HG03039 (cell line): ENCODE results near the gene GRAP2.
A peak's percentile ranks its signal among the peaks of the same experiment; 100 is the strongest.

Experiments
- ATAC-seq: cut with Tn5 transposase; IDR thresholded peaks from one replicate; pipeline ENCODE4 v1.9.1; 2021; ENCODE audit warnings: mild to moderate bottlenecking, moderate library complexity; ENCODE audit not compliant: unreplicated experiment

The GRAP2 gene

DNA sequence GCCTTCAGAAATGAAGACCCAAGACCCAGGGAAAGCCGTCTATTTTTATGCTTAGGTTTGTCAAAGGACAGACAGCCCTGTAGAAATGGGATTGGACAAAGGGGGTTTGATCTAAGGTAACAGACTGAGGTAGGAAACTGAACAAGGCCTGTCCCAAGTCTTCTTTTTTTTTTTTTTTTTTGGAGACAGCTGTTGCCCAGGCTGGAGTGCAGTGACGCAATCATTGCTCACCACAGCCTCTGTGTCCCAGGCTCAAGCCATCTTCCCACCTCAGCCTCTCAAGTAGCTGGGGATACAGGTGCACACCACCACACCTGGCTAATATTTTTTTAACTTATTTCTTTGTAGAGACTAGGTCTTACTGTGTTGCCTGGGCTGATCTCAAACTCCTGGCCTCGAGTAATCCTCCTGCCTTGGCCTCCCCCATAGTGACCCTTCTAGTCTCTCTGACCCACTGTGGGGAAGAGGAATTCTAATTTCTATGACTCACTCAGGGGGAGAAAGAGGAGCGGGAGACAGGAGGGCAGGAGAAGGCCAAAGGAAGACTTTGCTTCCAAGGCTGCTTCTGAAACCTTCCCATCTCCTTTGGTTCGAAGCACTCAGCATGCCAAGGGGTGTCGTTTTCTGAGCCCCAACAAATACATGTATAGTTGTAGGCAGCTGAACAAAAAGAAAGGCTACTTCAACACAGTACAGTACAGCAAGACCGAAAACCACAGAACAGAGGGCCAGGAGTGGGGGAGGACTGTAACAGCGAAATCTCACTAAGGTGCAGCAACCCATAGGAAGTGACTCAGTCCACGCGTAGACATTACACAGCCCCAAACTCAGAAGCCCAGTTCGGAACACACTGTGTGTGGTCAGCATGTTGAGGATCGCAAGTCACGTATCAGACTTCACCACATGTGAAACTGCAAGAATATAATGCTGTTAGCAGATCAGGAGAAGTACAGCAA lies 60.2 kb downstream of the GRAP2 start:
- peak; percentile 62 for ATAC-seq

DNA sequence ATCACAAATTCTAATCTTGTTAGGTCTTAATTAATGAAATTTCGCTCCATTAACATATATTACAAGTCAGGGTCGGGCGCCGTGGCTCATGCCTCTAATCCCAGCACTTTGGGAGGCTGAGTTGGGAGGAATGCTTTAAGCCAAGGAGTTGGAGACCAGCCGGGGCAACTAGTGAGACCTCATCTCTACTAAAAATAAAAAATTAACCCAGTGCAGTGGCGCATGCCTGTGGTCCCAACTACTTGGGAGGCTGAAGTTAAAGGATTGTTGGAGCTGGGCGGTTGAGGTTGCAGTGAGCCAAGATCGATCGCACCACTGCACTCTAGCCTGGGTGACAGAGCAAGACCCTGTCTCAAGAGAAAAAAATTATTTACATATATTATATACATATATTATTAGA lies 61.2 kb downstream of the GRAP2 start:
- ATAC-seq, result no peak

DNA sequence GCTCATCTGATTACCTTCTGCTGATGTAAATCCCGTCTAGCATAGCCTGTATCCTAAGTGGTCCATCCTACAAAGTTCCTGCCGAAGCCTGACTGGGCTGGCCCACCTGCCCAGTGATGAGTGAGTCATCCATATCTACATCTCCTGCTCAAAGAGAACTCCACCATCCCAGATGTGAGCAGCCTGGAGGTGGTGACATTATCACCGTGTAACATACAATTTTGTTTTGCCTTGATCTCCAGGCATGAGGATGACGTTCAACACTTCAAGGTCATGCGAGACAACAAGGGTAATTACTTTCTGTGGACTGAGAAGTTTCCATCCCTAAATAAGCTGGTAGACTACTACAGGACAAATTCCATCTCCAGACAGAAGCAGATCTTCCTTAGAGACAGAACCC lies 64.9 kb downstream of the GRAP2 start:
- ATAC-seq, result no peak

DNA sequence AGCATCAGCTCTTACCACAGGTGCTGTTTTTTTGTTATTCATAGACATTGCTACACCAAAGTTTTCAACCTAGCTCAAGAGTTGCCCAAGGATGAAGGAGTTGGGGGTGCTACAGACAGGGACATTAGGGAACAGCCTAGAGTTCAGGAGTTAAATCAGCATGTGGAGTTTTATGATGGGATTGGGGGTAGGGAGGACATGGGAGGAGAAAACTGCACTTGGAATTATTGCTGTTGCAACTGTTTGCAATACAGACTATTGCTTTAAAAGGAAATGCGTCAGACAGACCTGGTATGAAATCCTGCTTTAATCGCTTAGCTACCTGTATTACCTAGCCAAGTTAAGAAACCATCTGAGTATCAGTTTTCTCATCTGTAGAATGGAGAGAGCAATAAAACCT lies 65.6 kb downstream of the GRAP2 start:
- no peak for ATAC-seq

DNA sequence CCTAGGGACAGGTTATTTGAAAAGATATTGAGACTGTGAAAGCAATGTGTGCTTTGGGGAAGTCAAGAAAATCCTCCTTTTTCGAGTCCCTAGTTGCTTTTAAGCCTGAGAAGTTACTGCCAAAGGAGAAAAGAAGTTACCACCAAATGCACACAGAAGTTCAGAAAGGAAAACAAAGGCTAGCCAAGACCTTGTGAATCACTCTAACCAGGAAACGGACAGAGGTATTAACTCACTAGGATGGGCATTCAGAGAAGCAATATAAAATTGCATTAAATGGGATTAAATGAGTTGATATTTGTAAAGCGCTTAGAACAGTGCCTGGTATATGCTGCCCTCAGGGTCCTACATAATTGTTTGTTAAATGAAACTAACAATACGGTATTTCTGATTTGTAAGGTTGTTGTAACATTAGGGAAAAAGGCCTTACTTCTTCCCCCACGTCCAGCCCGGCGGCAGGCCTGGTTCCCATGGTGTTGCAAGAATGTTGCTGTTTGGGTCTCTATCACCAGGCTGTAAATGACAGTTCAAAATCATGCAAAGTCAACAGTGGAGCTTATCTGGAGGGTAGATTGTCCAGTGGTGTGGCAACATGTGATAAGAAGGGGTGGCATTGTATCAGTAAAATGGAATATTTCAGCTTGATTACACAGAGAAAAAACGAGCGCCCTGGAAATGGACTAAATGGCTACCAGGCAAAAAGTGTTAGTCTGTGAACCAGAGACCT lies 66.4 kb downstream of the GRAP2 start:
- ATAC-seq, result no peak

DNA sequence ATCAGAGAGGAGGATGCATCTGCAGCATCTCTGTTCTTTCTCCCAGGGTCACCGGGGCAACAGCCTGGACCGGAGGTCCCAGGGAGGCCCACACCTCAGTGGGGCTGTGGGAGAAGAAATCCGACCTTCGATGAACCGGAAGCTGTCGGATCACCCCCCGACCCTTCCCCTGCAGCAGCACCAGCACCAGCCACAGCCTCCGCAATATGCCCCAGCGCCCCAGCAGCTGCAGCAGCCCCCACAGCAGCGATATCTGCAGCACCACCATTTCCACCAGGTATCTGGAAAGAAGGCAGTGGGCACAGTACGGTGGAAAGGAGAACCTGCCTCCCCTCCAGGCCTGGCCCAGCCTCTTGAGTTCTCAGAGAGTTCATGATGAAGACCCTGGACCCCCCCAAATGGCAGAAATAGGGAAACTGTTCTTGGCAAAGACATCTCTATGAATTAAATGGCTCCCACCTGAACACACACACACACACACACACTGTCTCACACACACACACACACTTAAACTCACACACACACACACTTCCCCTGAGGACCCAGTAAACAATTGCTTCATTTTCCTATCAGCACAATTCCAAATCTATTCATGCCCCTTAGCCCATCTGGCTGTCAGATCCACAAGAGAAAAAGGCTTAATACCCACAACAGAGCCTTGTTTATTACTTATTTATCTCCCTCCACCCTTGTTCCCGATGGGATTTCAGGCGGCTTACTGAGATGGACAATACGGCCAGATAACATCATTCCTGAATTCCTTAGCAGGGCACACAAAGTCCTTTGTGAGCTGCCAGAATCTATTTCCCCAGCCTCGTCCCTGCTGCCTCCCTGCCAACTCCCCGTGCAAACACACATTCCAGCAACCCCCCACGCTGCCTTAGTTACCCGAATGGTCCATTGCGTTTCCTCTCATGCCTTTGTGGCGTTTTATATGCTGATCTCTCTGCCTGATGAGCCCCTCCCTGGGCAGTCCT lies 67.4 kb downstream of the GRAP2 start:
- no peak for ATAC-seq

DNA sequence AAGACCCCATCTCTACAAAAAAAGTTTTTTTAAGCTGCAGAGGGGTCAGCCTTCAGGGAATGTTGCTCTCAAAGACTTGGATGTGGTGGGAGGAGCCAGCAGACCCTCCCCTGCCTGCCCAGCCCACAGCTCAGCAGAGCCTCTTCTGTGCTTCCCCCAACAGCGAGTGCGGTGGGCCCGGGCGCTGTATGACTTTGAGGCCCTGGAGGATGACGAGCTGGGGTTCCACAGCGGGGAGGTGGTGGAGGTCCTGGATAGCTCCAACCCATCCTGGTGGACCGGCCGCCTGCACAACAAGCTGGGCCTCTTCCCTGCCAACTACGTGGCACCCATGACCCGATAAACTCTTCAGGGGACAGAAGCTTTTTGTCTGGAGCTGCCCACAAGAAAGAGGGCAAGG lies 69.9 kb downstream of the GRAP2 start:
- ATAC-seq, result no peak

DNA sequence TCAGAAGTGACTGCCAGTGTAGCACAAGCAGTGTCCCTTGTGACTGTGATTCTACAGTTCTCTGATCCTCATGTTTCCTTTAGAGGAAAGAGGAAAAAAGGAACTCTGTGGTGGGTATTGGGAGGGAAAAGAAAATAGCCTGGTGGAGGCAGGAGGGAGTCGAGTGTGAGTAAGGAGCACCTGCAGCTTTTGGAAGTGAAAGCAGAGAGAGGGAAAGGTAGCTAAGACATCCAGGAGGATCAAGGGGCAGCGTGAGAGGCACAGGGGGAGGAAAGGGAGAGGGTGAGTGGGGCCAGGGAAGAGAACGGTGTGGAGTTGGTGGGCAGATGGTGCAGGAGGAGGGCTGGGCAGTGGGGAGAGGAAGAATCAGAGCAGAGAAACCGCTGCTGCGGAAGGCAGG lies 71.8 kb downstream of the GRAP2 start:
- no peak for ATAC-seq

DNA sequence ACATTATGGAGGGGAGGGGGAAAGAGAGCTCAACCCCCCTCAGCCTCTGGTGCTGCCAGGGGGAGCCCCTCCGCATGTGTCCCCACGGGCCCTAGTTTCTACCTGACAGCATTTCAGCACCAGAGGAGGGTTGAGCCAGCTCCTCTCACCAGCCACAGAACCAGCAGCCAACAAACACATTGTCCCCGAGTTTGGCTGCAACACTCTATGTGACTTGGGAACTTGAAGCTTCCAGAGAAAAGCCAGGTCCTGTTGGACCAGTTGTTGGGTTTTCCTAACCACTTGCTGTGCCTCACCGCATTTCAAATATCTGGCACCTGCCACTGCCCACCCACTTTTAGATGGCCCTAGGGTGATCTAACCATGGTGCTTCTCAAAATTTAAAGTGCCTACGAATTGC lies 72.8 kb downstream of the GRAP2 start:
- ATAC-seq, result no peak

DNA sequence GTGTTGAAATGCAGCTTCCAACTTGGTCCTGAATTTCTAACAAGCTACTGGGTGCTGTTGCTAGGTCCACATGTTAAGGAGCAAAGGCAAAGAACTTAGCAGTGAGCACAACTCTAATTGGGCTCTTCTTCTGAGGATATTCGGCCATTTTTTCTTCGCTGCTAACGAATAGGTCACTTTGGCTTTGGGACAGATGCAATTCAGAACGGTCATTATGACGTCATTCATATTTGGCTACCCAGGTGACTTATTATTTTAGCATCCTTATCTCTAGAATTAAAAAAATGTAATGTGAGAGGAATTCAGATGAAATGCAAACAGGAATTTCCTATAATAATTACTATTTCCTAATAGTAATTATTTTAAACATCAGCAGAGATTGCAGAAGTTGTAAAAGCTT lies 73.2 kb downstream of the GRAP2 start:
- ATAC-seq, result no peak

DNA sequence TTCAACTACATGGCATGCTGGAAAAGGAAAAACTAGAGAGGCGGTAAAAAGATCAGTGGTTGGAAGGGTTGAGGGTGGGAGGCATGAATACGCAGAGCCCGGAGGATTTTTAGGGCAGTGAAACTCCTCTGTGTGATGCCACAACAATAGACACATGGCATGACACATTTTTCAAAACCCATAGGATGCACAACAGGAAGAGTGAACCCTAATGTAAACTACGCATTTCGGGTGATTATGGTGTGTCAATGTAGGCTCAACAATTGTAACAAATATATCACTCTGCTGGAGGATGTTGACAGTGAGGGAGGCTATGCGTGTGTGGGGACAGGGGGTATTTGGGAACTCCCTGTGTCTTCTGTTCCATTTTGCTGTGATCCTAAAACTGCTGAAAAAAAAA lies 78.2 kb downstream of the GRAP2 start:
- ATAC-seq, result no peak

DNA sequence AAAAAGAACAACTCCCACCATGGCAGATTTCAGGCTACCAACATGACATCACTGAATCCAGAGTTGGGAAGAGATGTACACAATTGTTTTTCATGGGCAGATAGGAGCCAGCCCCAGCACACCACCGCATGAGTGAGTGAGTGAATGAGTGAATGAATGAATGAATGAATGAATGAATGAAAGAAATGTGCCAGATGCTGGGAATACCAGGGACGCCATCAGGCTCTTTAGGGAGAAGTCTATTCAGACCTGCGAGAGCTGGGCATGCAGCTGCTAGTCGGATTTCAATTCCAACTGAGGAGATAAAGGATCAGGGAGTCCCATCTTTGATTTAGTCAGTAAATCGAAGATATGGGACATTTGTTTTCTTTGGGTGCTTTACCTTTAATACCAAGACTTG lies 78.6 kb downstream of the GRAP2 start:
- ATAC-seq, result no peak

DNA sequence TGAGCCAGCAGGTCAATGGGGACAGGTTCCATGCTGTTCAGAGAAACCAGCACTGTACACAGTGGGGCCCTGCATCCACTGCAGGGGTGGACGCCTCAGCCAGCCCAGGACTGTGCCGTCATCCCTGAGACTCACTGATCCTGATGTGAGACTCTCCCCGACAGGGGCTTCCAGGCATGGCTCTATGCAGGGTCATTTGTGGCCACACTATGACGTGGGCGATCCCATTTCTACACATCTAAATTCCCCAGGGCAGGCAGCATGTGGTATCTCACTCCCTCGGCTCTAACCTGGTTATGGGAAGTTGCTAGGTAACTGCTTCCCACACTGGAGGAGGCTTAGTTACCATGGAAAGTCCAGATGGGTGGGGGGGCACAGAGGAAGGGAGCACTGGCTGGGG lies 79.7 kb downstream of the GRAP2 start:
- no peak for ATAC-seq

DNA sequence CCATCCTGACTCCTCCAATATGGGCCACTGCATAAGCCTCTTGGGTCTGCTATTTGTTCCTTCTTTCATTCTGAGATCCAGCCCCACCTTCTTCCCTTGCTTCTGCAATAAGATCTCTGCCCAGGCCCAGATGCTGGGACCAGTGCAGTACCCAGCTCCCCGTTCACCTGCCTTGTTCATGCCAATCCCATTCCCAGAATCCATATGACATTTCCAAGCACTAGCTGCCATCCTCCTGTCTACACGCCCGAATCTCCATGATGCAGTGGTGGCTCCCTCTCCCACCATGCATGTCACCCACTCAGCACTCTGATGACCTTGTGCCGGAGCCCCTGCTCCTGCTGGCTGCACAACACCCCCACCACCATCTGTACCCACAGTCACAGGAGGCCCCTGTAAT lies 82.5 kb downstream of the GRAP2 start:
- ATAC-seq, result no peak

DNA sequence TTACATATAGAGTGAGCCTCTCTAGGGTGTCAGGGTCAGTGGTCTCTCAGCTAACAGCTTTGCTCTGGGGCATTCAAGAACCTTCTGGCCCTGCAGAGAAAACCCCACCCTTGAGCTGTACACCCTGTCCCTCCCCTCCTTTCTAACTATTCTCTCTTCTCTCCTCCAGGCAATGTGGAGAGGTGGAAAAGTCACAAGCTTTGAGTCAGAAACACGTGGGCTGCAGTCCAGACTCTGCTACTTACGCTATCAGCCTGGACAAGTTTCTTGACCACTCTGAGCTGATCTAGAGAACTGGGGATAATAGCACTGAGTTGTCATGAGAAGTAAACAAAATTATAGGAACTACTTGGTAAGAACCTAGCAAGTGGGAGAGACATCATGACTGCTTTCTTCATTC lies 83.1 kb downstream of the GRAP2 start:
- no peak for ATAC-seq

DNA sequence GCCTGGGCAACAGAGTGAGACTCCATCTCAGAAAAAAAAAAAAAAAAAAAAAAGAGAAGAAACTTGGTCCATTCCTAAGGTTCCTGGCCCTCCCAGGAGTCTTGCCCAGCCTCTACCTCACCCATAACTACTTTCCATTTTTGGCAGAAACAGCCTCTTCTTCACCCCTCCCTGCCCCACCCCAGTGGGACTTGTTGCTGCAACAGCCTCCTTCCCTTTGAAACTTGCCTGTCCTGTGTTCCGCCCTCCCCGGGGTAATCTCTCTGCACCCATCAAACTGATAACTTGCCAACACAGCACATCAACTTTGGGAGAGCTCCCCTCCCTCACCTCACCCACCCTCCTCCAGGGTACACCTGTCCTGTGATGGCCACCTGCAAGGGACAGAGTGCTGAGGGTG lies 83.9 kb downstream of the GRAP2 start:
- no peak for ATAC-seq

DNA sequence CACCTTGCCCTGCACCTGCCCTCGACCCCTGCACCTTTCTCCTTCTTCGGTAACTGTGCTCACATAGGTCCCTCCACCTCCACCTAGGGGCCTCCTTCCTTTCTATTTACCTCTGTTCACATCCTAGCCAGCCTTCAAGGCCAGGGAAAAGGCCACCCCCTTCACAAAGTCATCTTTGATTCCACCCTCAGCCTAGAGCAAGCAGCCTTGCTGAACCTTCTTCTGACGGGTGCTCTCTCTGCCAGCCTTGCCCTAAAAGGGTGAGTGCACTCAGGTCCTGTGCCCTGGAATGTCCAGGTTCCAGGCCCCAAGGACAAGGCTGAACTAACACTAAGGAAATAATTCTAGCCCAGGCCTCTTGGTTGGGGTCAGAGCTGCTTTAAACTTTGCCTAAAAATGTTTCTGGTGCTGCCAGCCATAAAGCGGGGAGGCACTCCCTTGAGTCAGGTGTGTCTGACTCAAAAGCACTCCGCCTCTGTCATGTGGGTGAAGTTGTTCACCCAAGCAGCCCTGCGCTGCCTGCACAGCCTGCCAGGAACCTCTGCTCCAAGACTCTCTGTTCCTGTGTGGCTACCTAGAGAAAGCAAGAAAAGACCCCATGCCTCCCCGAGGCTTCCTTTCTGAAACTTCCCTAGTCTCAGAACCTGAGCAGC lies 84.6 kb downstream of the GRAP2 start:
- no peak for ATAC-seq

DNA sequence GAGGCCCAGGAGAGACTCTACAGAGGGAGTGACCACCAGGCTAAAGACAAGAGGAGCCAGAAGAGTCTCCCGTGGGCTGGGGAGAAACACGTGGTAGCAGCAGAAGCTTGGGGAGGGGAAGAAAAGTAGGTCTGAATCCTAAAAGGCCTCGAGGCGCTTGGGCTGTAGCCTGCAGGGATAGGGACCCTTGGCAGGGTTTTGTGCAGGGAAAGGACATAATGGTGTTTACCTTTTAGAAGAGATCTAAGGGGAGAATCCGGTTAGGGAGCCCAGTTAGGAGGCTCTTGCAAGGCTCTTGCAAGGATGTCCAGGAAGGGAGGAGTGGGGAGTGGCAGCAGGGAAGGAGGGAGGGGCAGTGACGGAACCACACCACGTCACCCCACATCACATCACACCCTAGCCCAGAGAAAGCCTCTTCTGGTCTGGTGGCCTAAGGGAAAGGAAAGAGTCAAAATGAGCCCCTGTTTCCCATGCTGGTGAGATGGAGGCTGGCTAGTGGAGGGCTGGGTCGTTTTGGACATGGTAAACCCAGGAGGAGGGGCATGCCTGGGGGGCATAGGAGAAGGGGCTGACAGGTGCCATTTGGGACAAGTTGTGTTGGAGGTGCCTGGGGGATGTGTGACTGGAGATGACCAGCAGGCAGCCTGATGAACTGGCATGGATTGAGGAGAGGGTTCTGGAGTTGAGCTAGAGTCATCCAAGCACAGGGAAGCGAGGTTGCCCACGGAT lies 87.7 kb downstream of the GRAP2 start:
- no peak for ATAC-seq

DNA sequence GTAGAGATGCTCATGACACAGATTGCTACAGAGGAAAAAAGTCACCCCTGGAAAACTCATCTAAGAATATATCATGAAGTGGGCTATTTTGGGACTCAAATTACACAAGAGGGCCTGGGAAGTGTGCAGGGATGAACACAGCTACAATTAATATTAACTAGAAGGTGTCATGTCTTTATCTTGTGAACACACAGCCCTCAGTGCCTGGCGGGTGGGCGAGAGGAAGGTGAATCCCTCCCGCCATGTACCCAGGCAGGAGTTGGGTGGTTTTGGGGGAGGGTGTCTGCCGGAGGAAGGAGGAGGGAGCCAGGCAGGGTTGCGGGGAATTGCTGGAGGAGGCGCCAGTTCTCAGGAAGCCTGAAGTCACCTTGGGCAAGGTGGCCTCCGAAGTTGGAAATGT lies 88.7 kb downstream of the GRAP2 start:
- no peak for ATAC-seq

DNA sequence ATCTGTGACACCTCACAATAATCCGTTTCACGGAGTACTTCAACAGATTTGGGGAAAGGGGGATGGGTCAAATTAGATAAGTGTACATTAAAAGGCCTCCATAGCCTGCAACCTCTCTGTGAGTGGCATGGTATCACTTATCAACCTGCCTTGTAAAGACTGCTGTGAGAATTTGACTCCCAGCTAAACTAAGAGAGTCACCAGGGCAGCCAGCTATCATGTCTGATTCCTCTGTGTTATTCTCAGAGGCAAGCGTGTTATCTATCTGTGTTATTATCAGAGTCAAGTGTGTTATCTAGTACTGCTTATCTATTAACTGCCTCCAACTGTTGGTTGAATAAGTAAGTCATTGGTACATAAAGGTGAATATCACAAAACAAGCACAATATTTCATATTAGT lies 89.8 kb downstream of the GRAP2 start:
- no peak for ATAC-seq
